NCI-H2029 (cell line): ENCODE results near the gene HHIP.

Experiments
- DNase-seq: peaks from one replicate; lab custom pipeline; 2025; lab: John Stamatoyannopoulos, UW

HHIP gene

GRCh38 chr4:144645631-144646522 is at the start of gene HHIP:
Gene HHIP, plus strand, starts transcription at chr4:144646156. Its CDS starts 520 bp downstream, at chr4:144646676.
- DNase-seq: peak; percentile 22

GRCh38 chr4:144597171-144597570 is 48.8 kb upstream of the HHIP start:
- DNase-seq: no peak

GRCh38 chr4:144599621-144600020 is 46.3 kb upstream of the HHIP start:
- DNase-seq: no peak

- DNase-seq: no peak
These were observed 34.1 kb upstream of the HHIP start for GRCh38 chr4:144611850-144612249.

- DNase-seq: no peak
These were observed 30.9 kb upstream of the HHIP start for GRCh38 chr4:144614850-144615585.

GRCh38 chr4:144621681-144622080 is 24.3 kb upstream of the HHIP start:
- no peak for DNase-seq

- no peak for DNase-seq
These were observed 18.3 kb upstream of the HHIP start for GRCh38 chr4:144627663-144628076.

GRCh38 chr4:144633215-144633614 is 12.7 kb upstream of the HHIP start:
- DNase-seq: no peak

- no peak for DNase-seq
These were observed 10.8 kb upstream of the HHIP start for GRCh38 chr4:144634978-144635747.

GRCh38 chr4:144644368-144645101 is 1.4 kb upstream of the HHIP start:
- DNase-seq: no peak

- DNase-seq: no peak
These were observed 790 bp upstream of the HHIP start for GRCh38 chr4:144645102-144645630.

- no peak for DNase-seq
These were observed 653 bp downstream of the HHIP start for GRCh38 chr4:144646523-144647094.

GRCh38 chr4:144647095-144647561 is 1.2 kb downstream of the HHIP start:
- DNase-seq: no peak

- DNase-seq: no peak
These were observed 1.6 kb downstream of the HHIP start for GRCh38 chr4:144647590-144647989.

GRCh38 chr4:144648042-144648441 is 2.1 kb downstream of the HHIP start:
- no peak for DNase-seq

- peak; percentile 69 for DNase-seq
These were observed 3.7 kb downstream of the HHIP start for GRCh38 chr4:144649646-144650045.

GRCh38 chr4:144650311-144651005 is 4.5 kb downstream of the HHIP start:
- DNase-seq: no peak

GRCh38 chr4:144653781-144654545 is 8.0 kb downstream of the HHIP start:
- no peak for DNase-seq

- no peak for DNase-seq
These were observed 9.5 kb downstream of the HHIP start for GRCh38 chr4:144655491-144655890.
